Kidney (tissue), 14 donors: ENCODE results near the gene BTBD9. TPM values are rescaled to one million over a fixed set of nuclear protein-coding genes. Genes with fewer than 3 reads are reported as not detected.

Source experiments
- DNase-seq, 5 donors: peaks; one replicate each; pipeline ENCODE4 v3.0.0-alpha.2; 2013 to 2020
- FAIRE-seq: peaks from 2 replicates; lab custom pipeline; 2012; peaks lifted over from hg19 to GRCh38; lab: Jason Lieb, UNC
- H3K27ac ChIP-seq, 2 donors: one replicate each; pipeline ENCODE4 v1.7.0; 2013; ENCODE audit warnings: low read depth in 2 of 2, low read length in 2 of 2, inconsistent platforms in 1 of 2
- H3K27me3 ChIP-seq: one replicate; pipeline ENCODE4 v1.7.1; 2013; ENCODE audit warnings: low read length, inconsistent platforms; ENCODE audit not compliant: control insufficient read depth, insufficient read depth
- H3K36me3 ChIP-seq, 3 donors: one replicate each; pipeline versions ENCODE4 v1.7.0 to v1.7.1; 2013; ENCODE audit warnings: low read length in 3 of 3, control low read depth in 1 of 3, inconsistent platforms in 1 of 3; ENCODE audit not compliant: insufficient read depth in 3 of 3, control insufficient read depth in 2 of 3
- H3K4me1 ChIP-seq, 3 donors: one replicate each; pipeline versions ENCODE4 v1.7.0 to v1.7.1; 2013; ENCODE audit warnings: low read length in 3 of 3, inconsistent platforms in 1 of 3, low read depth in 1 of 3; ENCODE audit not compliant: control insufficient read depth in 2 of 3, insufficient read depth in 2 of 3
- H3K4me3 ChIP-seq, 3 donors: one replicate each; pipeline versions ENCODE4 v1.7.0 to v1.8.1; 2013; ENCODE audit warnings: low read length in 3 of 3, control low read depth in 1 of 3, inconsistent platforms in 1 of 3
- H3K9ac ChIP-seq, 3 donors: one replicate each; pipeline versions ENCODE4 v1.7.0 to v1.7.1; 2013; ENCODE audit warnings: low read length in 3 of 3, control low read depth in 1 of 3, inconsistent platforms in 1 of 3
- H3K9me3 ChIP-seq, 3 donors: one replicate each; pipeline versions ENCODE4 v1.7.0 to v1.7.1; 2013; ENCODE audit warnings: low read length in 3 of 3, control low read depth in 1 of 3, inconsistent platforms in 1 of 3; ENCODE audit not compliant: control insufficient read depth in 2 of 3, insufficient read depth in 1 of 3
- intact Hi-C: fragments of 100-400 bp; cut with DNase I; formaldehyde crosslinking; loops from one replicate; pipeline ENCODE4 v1.11.1; 2022
- polyA plus RNA-seq: library from polyadenylated mRNA; stranded (reverse); fragments of 350-450 nt; fragmentation: Illumina TruSeq; extraction: RNeasy Lipid Tissue Mini Kit (QIAGEN cat#74804); gene quantifications from one replicate; pipeline ENCODE4 v1.2.3, GENCODE V29; 2014; ENCODE audit warnings: low read depth, low replicate concordance; ENCODE audit not compliant: insufficient read depth
- total RNA-seq: library from RNA; stranded (reverse); fragmentation: NEBNext Ultra II Directional; extraction: Animal tissue kit (Norgen Biotek cat#: 25700); gene quantifications from one replicate; pipeline ENCODE4 v1.2.1, GENCODE V29; 2021
- TF ChIP-seq, protein P1 (sequence below): IDR thresholded peaks from 3 replicates; pipeline ENCODE4 v1.5.1; 2012; ENCODE audit warnings: mild to moderate bottlenecking, moderate library complexity, borderline replicate concordance; ENCODE audit not compliant: insufficient read depth; ENCODE audit errors: extremely low read depth
- donor health status: control.
- donor health status: control.
- donor health status: control.
- donor health status: control.
- donor health status: control.
- donor health status: DM: yes; HTN: yes; CAD: no.
- donor health status: Normal renal cell carcinoma (clear cell type).

BTBD9 gene
- total and polyA plus RNA-seq, 2 donors from 2014 or later, result 4.2 to 29.9 TPM

DNA sequence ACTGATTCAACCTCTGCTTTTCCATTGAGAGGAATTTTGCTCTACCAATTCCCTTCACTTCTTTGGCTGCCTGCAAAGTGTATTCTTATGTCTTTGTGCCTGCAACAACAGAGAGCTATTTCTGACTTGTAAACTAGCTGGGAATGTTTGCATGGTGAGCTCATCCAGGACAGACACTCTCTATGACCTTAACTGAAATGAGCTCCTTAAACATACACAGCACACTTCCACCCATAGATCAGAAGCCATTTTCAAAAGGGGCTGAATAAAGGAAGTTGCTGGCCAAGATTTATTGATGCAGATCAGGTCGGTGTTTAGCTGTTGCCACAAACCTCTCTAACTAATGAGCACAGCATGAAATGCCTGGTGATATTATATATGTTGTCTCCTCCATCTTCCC is 377.7 kb downstream of the BTBD9 start:
- H3K9me3 ChIP-seq, result no peaks in the 10 kb centered on the region
- TF ChIP-seq, protein P1, sequence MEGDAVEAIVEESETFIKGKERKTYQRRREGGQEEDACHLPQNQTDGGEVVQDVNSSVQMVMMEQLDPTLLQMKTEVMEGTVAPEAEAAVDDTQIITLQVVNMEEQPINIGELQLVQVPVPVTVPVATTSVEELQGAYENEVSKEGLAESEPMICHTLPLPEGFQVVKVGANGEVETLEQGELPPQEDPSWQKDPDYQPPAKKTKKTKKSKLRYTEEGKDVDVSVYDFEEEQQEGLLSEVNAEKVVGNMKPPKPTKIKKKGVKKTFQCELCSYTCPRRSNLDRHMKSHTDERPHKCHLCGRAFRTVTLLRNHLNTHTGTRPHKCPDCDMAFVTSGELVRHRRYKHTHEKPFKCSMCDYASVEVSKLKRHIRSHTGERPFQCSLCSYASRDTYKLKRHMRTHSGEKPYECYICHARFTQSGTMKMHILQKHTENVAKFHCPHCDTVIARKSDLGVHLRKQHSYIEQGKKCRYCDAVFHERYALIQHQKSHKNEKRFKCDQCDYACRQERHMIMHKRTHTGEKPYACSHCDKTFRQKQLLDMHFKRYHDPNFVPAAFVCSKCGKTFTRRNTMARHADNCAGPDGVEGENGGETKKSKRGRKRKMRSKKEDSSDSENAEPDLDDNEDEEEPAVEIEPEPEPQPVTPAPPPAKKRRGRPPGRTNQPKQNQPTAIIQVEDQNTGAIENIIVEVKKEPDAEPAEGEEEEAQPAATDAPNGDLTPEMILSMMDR, result no peak
- H3K36me3 ChIP-seq, result no peaks in the 10 kb centered on the region
- no peak overlapping the region for H3K9ac ChIP-seq
- FAIRE-seq (no peak), DNase-seq (peak in 2 of 5 donors; percentile 71 to 79)
- no peak overlapping the region for H3K27ac ChIP-seq
- no peaks in the 10 kb centered on the region for H3K27me3 ChIP-seq
- no peaks in the 10 kb centered on the region for H3K4me1 ChIP-seq
- H3K4me3 ChIP-seq, result no peak overlapping the region
- intact Hi-C loops, result no loop called here

DNA sequence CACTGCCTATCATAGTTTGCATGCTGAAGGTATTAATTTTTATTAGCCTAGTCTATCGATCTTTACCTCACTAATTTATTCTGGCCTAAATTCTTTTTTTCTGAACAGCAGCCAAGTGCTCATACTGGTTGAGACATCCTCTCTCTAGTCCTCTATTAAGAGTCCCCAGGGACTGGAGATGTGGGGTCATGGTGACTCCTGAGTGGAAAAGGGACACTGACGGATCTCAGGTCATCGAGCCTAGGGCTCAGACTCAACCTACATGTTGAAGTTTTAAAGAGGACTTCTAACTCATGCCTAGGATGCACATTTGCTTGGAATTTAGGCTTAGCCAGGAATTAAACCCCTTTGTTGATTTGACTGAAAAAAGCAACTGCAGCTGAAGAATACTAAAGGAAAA is 378.1 kb downstream of the BTBD9 start:
- Histone ChIP-seq H3K4me1 (no peaks in the 10 kb centered on the region), H3K9me3 (no peaks in the 10 kb centered on the region), H3K4me3 (no peak overlapping the region), H3K27ac (no peak overlapping the region), H3K9ac (no peak overlapping the region), H3K27me3 (no peaks in the 10 kb centered on the region), H3K36me3 (no peaks in the 10 kb centered on the region)
- TF ChIP-seq, protein P1, result no peak
- DNase-seq (no peak), FAIRE-seq (no peak)
- intact Hi-C loops, result no loop called here

DNA sequence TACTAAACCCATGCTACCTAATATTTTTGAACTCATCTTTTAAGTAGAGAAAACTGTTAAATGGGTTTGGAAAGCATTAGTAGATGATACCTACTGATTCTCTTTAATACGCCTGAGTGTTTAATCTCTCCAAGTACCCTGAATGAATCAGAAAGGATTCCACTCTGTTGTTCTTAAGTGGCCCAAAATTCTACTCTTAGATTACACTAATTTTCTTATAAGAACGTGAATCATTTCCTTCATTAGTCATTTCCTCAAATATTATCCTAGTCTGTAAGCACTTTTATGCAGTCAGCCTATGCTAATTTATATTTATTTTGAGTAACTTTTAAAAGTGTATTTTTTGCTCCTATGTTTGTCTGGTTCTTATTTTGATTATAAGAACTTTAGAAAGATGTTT is 380.0 kb downstream of the BTBD9 start:
- Histone ChIP-seq H3K27ac (no peak overlapping the region), H3K9ac (no peak overlapping the region), H3K36me3 (no peaks in the 10 kb centered on the region), H3K9me3 (no peaks in the 10 kb centered on the region), H3K27me3 (no peaks in the 10 kb centered on the region), H3K4me1 (no peaks in the 10 kb centered on the region), H3K4me3 (no peak overlapping the region)
- DNase-seq (no peak), FAIRE-seq (no peak)
- TF ChIP-seq, protein P1, result no peak
- intact Hi-C loops, result no loop called here
